GM19099 (cell line): ENCODE data around the gene BDNF.

Source experiments
- POLR2A ChIP-seq: IDR thresholded peaks from 3 replicates; pipeline ENCODE4 v1.6.1; 2011; ENCODE audit warnings: low read depth; ENCODE audit not compliant: insufficient read length; ENCODE audit errors: extremely low read depth

BDNF gene

DNA sequence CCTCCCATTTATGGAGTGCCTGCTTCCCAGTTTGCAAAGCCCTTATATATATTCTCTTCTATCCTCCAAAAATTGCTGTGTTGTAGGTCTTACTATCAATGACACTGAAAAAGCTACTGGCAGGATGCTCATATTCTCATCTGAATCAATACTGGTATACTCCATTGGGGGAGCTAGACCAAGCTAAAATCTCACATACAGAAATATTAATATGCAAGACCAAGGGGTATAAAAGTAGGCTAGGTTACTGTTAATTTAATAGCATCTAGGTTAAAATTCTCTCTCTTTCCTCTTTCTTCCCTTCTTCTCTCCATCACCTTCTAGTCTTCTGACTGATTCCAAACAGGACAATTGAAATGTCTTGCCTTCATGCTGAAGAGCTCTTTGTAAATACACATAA is 17.1 kb upstream of the BDNF start:
- no peak for TF ChIP-seq POLR2A

DNA sequence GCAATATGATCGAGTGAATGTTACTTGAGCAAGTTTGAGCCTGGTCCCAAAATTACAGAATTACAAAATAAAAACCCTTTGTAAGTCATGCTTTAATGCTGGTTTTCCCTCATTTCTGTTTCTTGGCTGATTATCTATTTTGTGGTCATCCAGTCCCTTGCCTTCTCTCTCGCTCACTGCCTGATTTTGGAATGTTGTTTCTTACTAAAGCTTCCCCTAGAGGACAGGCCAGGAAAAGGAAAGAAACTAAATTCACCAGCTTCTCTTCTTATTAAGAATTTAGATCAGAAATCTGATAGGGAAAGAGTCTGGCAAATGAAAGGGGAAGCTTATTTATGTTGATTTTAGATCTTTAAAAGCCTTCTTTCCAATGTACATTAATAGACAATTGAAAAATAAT is 16.6 kb upstream of the BDNF start:
- TF ChIP-seq POLR2A: no peak

DNA sequence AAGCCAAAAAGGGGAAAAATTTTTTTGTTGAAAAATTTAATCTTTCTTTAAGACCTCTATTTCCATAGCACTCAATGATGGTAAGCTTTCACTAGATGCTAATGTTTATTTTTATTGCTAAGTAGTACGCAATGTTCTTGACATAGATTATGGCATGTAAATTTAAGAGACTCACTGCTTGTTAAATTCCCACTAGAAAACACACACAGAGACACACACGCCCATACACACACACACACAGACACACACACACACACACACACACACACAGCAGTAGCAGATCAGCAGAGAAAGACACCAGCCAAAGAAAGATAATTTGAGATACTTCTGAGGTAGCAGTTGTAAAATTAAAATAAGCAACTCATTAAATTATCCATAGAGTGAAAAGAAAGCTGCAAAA is 16.0 kb upstream of the BDNF start:
- TF ChIP-seq POLR2A: no peak

DNA sequence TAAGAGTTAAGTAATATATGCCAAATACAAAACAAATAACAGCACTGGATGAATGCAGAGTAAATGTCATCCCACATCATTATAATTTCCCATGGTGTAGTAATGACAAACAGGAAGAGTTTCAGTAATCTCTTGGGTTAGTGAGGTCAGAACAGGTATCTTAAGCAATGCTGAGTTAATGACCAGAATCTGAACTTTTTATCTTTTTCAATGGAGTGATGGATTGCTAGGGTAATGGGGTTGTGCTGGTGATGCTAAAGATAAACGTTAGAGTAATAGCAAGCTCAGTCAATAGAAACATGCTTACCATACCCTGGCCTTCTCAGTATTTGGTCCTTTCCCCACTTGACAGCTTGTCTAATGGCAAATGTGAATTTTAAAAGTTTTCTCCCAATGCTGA is 11.5 kb upstream of the BDNF start:
- no peak for TF ChIP-seq POLR2A

DNA sequence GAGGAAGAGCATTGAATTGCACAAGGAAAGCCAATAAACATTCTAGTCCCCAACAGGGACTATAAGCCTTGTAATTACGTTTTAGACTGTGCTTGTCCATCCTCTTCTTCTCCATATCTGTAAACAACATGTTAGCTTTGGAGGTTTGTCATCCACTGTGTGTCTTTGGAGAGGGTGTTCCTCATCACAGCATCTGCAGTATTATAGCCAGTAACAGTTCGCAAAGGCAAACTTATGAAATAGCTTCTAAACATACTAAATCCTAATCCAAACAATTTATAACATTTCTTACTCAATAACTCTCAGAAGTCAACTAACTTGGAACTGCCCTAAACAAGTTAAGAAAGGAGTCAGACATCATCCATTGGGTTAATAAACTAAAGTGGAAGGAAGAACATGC is 10.3 kb upstream of the BDNF start:
- TF ChIP-seq POLR2A: no peak

DNA sequence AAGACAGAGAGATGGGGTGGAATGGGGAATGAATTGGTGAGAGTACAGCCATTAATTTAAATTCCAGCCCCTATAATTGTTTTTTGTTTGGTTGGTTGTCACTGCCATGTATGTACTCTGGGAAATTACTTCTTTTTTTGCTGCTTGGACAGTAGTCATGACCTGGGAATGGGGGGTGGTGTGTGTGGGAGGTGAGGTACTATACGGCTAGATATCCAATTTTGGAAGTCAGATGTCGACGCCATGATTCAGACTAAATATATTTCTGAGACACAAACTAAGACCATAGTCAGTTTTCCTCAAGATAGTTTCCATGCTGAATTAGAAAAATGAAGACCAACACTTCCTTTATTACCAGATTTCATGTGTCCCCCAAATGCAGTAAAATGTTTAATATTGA is 7.4 kb upstream of the BDNF start:
- TF ChIP-seq POLR2A: no peak

DNA sequence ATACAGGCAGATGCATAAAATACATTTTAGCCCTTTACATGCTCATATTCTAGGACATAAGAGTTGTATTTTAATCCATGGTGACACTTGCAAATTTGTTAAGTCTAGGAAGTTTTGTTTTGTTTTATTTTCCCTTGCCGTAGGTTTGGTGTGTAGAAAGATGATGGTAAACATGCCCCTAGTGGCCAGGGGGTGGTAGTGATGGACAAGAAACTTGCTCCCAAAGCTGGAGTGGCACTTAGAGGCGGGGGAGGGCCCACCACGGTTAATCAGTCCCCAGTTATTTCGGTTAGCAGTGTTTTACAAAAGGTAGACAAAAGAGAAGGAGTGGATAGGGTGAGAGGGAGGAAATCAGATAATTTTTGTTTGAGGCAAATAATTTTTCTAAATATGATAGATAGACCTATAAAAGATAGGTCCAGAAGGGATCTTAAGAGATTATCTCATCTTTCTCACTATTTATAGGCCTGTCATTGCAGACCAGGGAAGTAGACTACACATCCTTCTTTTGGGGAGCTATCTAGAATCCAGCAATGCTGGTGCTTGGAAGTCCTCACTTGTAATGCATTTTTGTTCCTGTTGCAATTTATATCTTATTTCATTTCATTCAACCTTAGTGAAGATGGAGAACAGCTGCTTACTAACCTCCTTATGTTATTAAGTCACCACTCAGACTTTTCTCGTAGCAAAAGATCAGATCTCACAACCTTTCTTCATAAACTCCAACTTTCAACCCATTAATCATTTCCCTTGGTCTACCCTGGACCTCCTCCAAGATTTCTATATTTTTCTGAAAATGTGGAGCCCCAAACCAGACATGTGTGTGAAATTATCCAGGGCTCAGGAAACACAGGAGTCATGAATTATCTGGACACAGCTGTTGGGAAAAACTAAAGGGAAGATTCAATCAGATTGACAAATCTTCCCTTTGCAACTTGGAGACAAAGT is 5.9 kb upstream of the BDNF start:
- TF ChIP-seq POLR2A: no peak

DNA sequence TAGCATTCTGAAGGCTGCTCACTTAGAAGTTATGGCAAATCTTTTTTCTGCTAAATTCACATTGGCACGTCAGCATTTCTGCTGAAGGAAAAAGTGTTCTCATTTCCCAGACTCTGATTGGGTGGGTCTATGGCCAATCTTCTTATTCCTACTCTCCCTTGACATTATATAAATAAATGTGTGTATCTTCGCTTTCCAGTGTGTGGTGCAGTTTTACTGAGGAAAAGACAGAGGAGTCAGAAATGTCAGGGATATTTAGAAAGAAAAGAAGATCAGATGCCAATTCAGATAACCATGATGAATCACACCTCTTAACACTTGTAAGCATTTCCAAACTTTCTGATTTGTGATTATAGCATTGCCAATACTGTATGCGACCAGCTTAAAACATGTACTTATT is 3.2 kb upstream of the BDNF start:
- TF ChIP-seq POLR2A: no peak

DNA sequence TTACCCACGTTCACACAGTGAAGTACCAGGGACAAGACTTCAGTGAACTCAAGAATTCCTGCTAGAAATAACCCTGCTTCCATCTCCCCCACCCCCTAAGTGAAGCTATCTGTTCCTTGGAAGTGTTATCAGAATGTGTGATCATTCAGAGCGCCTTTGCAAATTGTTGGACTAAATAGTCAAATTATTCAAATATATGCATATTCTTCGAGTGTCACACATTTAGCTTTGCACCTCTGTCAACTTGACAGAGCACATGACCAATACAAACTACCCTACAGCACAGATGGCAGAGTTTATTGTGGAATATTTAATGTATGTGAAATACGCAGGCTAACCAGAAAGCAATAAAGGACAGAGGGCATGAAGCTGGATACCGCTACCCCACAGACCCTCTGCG is 2.6 kb upstream of the BDNF start:
- TF ChIP-seq POLR2A: no peak

DNA sequence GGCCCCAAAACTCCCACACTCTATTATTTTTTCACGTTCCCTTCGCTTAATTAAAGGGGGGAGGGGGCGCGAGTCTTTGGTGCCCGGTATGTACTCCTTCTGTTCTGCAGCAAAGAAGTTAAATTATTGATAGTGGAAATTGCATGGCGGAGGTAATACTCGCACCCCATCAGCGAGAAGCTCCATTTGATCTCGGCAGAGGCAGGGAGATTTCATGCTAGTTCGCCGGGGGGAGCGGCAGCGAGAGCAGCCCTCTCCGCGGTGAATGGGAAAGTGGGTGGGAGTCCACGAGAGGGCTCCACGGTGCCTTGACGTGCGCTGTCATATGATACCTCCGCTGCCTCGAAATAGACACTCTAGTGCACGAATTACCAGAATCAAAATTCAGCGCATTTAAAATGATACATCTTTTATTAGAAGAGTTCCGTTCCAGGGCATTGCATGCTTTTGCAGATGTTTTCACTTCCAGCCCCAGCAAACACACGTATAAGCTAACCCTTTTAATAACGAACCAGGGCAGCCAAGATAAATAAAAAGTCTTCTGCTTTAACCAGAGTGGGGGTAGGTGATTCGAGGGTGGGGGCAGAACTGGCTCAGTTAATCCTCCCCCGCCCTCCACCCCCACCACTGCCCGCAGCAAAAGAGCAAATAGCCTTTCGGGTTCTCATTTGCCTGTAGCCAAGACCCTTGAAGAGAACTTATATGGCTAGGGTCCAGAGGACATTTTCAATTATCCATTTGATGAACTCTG is 1.3 kb upstream of the BDNF start:
- TF ChIP-seq POLR2A: no peak

DNA sequence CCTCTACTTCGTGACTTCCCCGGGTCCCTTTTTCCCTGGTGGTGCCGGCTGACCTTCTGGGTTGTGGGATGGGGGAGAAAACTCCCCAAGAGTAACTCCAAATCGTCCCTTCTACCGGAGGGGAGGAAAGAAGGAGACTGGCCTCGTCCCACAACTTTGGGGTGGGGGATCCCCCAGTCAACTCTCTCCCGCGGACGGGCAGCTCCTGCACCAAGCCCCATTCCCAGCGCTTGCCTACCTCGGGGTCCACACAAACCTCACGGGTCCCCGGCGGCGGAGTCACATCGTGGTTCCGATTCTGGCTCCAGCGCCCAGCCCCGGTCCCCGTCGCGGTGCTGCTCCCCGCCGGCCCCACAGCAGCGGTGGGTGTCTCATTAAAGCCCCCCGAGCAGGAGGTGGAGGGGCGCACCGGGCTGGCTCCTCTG is 317 bp downstream of the BDNF start:
- no peak for TF ChIP-seq POLR2A

DNA sequence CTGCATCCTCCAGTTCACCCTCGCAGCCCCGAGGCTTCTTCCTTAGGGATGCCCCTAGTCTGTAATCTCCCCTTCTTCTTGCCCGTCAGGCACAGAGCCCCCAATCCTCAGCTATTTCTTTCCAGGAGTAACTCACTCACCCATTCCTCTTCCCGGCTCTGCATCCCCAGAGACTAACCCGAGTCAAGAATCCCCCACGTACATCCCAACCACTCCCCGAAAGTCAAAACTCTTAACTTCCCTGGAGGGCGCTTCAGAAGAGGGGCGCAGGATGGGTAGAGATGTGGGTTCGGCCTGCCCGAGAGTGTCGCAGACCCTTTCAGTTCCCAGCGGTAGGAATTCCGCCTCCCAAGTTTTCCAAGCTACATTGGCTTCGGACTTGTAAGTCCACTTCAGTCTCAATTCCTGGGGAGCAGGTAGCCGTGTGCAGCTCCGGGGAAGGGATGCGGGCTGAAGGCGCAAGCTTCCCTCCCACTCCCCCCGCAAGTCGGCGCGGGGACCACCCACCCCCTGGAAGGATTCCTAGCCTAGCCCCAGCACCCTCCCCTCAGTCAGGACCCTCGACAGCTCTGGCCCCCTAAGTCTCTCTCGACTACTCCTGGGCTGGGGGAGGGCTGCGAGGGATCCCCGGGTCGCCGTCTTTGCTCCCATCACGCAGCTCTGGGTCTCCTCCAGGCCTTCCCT is 871 bp downstream of the BDNF start:
- no peak for TF ChIP-seq POLR2A

DNA sequence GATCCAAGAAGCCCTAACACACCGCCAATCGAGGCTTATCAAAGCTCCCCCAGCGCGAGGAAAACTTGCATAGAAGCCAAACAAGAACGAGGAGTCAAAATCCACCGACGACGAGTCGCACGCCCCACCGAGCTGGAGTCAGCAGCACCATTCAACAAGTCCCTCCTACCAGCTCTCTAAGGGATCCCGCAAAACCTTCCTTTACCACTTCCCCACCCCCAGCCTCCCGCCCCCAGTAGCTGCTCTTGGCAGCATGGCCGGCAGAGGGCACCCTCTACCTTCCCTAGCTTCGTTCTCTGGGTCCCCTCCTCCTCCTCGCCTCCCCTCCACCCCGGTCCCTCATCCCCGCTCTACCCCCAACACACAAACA is 1.4 kb downstream of the BDNF start:
- no peak for TF ChIP-seq POLR2A

DNA sequence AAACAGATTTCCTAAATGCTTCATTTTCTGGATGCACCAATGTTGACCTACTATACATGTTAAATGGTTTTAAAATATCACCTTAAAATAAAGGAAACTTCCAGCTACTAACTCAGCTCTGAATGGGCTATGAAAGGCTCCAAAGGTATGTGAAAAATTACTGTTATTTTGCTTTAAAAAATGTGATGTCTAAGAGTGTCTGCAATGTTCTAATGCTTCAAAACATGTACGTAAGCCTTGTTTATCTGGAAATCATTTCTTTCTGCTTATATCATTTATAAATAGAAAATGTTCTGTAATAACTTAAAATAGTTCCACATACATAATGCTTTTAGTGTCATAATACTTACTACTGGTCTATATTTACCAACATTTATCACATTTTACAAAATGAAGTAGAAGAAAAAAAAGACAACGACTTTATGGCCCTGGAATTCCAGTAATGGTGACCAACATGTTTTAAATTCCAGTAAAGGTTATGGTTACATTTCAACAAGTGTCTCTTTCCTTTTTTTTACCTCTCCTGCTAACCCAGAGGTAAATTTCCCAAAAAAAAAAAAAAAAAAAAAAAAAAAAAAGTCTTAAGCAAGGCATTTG is 2.5 kb downstream of the BDNF start:
- no peak for TF ChIP-seq POLR2A

DNA sequence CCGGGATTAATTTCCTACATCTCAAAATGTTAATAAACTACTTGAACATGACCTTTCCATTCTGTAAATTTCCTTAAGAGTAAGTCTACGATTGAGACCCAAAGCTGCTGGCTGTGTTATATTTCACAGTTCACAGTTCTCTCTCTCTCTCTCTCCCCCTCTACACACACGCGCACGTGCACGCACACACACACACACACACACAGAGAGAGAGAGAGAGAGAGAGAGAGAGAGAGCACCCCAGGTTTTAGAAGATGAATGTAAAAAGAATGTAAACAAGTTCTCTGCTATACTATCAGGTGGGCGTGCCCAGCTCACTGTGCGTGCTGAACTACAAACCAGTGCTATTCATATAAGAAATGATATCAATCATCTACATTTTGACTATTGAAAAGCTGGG is 3.3 kb downstream of the BDNF start:
- no peak for TF ChIP-seq POLR2A

DNA sequence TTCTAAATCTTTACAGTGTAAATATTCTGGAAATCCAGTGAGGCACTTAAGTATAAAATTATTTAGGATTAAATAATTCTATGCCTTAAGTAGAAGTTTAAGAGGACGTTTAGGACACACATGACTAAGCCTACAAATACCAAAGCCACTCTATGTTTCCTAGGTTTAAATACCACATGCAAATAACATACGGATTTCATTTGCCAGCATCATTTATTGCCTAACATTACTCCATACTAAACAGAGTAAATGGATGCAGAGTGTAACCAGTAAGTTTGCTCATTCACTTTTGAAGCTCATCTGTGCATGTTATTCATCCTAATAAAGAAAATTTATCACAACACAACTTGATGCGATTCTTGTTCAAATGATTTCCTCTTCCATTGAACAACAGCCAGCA is 4.1 kb downstream of the BDNF start:
- no peak for TF ChIP-seq POLR2A

DNA sequence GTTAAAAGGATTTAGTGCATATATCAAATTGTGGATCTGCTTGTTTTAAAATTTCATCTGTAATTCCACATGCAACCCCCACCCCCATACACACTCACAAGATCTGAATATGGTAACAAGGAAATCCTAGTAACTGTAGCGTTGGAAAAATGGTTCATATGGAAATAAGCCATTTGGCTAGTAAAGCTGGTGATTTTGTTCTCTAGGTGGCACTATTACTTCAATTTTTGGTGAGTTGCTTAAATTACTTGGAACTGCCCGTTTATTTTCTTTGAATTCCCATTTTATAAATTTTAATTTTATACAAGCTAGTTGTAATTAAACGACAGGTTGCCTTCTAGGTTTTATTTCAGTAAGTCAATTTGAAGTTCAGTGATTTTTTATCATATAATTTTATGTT is 5.3 kb downstream of the BDNF start:
- TF ChIP-seq POLR2A: no peak
